Activated CD4-positive, alpha-beta T cell treated with anti-CD3 and anti-CD28 coated beads, Interleukin-2, Interleukin-4, amounts not matched to agents 100 ng/mL and 50 ng/mL, durations not matched to agents 16 hours and 8 hours (primary cell): ENCODE results near the gene PRR23A.
"Not testable (repeated sequence)": the region's sequence is repeated elsewhere in the genome, so short reads cannot be mapped to it uniquely, and the experiment has no call there.

Experiments used
- DNase-seq: peaks from one replicate; pipeline ENCODE4 v3.0.0-alpha.2; 2020; ENCODE audit warnings: low spot score

Gene PRR23A

GRCh38 chr3:139006051-139006716 is at the start of gene PRR23A:
TSS of gene PRR23A (minus strand) at chr3:139006268. CDS start at chr3:139006268, 0 bp downstream.
- no peak for DNase-seq

DNA sequence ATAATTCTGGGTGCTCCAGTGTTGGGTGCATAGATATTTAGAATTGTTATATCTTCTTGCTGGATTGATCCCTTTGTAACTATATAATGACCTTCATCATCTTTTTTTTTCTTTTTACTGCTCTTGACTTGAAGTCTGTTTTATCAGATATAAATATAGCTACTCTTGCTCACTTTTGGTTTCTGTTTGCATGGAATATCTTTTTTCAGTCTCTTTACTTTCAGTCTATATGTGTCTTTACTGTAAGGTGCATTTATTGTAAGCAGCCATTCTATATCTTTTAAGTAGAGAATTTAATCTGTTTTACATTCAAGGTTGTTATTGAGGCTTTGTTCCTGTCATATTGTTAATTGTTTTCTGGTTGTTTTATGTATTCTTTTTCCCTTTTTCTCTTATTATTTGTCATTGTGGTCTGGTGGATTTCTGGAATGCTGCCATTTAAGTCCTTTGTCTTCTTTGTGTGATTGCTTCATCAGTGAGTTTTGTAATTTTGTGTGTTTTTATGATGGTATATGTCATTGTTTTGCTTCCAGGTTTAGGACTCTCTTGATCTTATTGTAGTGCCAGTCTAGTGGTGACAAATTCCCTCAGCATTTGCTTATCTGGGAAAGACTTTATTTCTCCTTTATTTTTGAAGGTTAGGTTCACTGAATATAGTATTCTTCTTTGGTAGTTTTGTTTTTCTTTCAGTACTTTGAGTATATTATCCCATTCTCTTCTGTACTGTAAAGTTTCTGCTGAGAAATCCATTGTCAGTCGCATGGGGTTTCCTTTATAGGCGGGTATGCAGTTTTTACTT is 46.9 kb upstream of the PRR23A start:
- no peak for DNase-seq

DNA sequence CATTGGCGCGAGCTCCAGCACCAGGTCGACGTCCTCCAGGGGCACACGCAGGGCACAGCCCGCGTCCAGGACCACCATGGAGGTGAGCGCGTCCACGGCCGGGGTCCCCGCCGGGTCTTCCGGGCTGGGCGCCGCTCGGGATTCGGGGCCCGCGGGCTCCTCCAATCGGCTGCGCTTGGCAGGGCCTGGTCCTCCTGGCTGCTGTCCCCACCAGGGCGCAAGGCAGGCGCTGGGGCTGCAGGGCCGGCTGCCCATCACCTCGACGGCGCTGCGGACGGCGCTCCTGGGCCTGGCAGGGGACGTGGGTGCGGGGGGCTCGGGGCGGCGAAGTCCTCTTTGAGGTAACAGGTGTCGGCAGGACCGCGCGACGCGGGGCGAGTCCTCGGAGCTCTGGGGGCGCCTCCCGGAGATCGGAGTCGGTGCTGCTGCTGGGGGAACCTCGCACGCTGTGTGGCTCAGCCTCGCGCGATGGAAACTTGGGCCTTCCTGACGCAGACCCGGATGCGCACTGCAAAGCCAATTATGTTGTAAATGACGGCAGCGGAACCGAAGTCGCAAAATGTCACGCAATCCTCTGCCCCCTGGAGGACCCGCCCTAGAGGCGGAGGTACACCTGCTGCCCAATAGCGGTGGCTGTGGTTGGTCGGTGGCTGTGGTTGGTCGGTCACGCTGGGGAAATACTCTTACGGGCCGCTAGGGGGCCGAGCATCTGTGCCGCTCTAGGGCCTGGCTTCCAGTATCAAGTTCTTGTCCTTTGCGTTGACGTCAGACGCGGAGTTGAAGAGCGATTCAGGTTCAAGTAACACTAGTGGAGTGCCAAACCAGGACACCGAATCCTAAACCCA is 38.5 kb upstream of the PRR23A start, which contains the start of gene PRR23C:
PRR23C (minus strand) TSS at position 527 of the 845 bp plus-strand sequence; CDS start at position 255, 272 bp downstream.
- DNase-seq: no peak

DNA sequence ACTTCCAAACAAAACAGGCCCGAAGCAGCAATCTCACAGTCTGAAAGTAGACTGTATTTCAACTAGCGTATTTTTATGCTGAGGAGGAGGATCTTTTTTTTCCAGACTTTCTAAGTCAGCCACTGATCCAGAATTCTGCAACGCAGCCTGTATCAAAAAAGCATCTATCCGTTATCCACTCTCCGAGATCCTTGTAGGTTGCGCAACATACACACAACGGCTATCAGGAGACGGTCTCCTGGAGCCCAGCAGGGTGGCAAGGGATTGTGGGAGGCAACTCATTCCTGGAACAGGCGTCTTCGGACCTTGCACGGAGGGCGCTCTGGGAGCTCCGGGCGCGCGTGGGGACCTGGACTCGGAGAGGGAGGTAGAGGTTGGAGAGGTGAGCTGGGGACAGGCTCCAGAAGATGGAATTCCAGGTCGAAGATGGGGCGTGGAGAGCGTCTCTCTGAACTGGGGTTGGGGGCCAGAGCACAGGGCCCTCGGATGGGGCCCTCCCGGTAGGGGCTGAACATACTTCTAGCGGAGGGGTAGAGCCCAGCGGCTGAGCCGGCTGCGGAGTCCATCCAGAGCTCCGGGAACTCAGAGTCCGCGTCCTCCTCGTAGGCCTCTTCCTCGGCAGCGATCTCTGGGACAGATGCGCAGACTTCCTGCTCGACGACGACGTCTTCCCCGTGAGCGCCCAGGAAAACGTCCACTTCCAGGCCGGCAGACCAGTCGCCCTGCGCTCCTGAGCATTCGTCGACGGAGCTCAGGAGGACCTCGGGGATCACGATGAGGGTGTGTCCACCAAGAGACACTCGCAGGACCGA is 37.7 kb upstream of the PRR23A start:
- no peak for DNase-seq

- DNase-seq: no peak
Measured at GRCh38 chr3:139037478-139037877, 31.4 kb upstream of the PRR23A start.

- no peak for DNase-seq
Measured at GRCh38 chr3:139032326-139033002, 26.4 kb upstream of the PRR23A start.

DNA sequence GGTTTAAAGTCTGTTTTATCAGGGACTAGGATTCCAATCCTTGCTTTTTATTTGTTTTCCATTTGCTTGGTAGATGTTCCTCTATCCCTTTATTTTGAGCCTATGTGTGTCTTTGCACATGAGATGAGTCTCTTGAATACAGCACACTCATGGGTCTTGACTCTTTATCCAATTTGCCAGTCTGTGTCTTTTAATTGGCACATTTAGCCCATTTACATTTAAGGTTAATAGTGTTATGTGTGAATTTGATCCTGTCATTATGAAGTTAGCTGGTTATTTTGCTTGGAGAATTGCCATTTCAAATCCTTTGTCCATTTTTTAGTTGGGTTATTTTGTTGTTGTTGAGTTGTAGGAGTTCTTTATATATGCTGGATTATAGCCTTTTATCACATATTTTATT is 24.5 kb upstream of the PRR23A start:
- DNase-seq: not testable (repeated sequence)

DNA sequence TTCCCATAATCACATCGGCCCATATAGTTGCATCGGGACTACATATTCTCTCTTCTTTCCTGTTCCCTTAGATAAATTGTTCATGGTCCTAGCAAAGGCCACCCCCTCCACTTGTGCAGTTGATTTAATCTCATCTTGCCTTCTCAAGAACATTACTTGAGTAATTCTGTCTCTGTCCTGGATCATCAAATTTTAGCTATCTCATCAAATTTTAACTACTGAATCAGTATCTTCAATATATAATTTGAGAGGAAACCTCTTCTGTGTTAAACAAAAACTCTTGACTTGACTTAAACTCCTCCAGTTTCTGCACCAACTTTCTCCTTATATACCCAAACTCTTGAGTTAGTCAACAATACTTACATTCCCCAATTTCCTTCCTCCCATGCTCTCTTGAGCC is 18.9 kb upstream of the PRR23A start:
- DNase-seq: no peak

- no peak for DNase-seq
Measured at GRCh38 chr3:139020868-139021234, 14.8 kb upstream of the PRR23A start, which contains the start of gene PRR23B. TSS of gene PRR23B (minus strand) at chr3:139020926. CDS start at chr3:139020661, 265 bp downstream.

GRCh38 chr3:139020036-139020867 is 14.2 kb upstream of the PRR23A start:
- no peak for DNase-seq

DNA sequence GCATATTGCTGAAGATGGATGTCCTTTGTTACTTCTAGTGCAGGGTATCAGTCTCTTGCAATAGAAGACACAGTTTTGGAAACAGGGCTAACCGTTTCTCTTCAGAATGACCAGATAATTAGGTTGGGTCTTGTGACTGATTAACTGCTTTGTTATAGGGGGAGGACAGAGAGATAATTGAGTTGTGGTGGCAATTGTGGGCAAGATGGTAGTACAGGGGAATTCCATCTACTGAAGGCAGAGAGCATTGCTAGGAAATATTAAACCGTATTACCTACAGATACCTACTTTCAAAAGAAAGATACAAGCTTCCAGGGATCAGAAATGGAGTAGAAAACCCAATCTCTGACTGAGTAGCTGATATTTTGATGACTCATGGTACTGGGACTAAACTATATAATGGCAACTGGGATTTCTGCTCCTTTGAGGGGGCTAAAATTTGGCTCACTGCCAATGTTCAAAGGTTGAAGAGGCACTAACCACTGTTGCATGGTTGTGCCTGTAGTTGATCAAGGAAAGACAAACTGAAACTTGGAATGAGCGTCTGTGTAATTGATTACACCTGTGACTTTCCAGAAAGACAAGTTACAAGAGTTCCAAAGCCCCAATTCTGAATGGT is 10.5 kb upstream of the PRR23A start:
- DNase-seq: no peak

- DNase-seq: no peak
Measured at GRCh38 chr3:139005356-139005993, 593 bp downstream of the PRR23A start.

DNA sequence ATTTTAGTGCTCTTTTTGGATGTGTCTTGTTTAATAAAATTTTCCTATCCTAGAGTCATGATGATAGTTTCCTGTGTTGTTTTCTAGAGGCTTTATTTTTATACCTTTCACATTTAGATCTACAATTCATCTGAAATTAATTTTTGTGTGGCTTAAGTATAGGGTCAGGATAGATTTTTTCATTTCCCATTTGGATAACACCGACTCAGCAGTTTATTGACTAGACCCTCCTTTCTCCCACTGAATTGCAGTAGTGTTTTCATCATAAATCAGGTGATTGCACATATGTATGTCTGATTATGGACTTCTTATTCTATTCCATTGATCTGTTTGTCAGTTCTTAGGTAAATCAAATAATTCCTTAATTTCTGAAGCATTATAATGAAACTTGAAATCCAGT is 10.4 kb downstream of the PRR23A start:
- DNase-seq: no peak

DNA sequence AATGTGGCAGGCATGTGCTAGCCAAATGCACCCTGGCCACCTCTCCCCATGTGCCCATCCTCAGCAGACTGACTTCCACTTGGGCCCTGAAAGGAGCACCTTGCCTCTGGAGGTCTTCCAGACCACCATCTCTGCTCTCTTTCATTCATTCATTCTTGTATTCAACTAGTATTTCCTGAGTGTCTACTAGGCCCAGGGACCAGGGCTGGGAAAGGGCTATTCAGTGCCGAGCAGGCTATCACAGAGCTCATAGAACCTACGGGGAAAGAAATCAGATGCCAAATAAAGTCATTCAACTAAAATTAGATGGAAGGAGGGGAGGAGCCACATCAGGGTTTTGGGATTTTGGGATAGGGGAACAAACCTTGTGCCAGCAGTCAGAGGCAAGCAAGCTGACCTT is 18.9 kb downstream of the PRR23A start:
- no peak for DNase-seq

DNA sequence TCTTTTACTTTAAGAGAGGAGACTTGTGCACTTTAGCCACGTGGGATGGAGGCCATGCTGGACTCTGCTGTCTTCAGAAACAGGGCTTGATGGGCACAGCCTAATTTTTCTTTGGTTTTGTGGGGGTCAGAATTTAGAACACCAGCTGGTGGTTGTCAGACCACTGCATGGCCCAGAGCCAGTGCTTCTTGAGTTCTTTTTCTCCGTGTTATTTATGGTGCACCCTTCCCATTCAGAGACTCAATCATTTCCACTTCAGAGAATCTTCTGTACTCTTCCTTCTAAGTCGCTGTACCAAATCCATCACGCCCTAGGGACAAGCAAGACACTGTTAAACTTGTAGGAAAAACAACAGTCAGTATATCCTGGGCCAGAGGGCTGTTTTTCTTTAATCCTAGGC is 20.1 kb downstream of the PRR23A start:
- no peak for DNase-seq

DNA sequence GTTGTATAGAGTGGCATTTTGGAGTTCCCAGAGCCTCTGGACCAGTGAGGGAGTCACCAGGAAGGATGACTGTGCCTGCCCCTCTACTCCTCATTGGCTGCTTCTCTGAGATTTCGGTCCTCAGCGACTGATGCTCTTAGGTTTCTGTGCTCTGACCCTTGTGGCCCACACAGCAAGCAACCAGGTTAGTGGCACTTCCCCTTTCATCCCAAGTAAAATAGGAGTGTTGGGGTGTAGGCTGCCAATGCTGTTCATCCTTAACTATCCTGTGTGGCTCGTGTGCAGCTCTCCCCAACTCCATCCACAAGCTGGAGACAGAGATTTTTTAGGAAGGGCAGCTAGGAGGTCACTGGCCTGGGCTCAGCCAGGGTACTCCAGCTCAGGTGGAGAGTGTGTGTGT is 21.3 kb downstream of the PRR23A start:
- DNase-seq: no peak

DNA sequence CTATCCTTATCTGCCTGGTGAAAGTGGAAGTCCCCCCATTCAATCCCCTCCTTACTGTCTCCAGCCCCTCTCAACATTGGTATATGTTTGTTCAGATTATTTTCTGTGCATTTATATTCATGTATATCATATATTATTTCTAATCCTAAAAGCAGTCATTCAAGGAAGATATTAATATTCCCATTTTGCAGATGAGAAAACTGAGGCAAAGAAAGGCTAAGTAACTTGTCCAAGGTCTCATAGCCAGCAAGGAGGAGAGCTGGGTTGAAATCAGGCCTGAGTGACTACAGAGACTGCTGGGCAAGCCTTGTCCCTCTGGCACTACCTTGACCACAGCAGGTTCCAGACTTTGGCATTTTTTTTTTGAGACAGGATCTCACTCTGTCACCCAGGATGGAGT is 30.0 kb downstream of the PRR23A start:
- no peak for DNase-seq

DNA sequence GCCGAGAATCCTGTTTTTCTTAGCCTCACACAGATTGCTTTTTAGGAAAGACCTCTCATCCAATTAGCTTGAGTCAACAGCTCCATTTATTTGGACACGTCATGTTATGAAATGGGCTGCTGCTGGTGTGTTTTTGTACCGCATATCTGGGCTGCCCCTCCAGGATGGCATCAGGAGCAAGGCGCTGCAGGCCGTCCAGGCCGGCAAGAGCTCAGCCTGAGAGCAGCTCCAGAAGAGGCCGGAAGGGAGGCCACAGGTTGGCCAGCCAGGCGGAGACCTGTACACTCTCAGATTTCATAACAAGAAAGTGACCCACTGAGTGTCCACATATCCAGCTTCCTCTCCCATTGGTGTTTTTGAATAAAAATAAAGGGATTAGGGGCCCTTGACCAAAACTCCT is 30.7 kb downstream of the PRR23A start:
- no peak for DNase-seq

DNA sequence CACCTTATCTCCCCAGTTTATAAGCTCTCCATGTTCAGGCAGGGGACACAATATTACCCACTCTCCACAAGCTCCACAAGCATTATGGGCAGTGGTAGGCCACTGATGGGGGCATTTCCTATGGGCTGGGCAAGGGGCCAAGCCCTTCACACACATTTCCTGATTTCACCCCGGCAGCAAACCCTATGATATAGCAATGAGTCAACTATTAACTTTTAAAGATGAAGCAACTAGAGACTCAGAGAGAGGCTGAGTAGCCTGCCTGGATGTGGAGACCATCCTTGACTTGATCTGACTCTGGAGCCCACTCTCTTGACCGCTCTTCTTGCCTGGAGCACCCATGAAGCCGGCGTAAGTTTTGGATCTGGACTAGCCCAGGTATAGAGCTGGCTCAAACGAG is 31.6 kb downstream of the PRR23A start:
- DNase-seq: no peak
